GM18502 (cell line): Measurements from ENCODE around the gene DR1.
"Not testable (repeated sequence)": the region's sequence is repeated elsewhere in the genome, so short reads cannot be mapped to it uniquely, and the experiment has no call there.

Experiments used
- ATAC-seq: cut with Tn5 transposase; IDR thresholded peaks from one replicate; pipeline ENCODE4 v1.9.1; 2021; ENCODE audit warnings: mild to moderate bottlenecking; ENCODE audit not compliant: unreplicated experiment, poor library complexity

DR1 gene

DNA sequence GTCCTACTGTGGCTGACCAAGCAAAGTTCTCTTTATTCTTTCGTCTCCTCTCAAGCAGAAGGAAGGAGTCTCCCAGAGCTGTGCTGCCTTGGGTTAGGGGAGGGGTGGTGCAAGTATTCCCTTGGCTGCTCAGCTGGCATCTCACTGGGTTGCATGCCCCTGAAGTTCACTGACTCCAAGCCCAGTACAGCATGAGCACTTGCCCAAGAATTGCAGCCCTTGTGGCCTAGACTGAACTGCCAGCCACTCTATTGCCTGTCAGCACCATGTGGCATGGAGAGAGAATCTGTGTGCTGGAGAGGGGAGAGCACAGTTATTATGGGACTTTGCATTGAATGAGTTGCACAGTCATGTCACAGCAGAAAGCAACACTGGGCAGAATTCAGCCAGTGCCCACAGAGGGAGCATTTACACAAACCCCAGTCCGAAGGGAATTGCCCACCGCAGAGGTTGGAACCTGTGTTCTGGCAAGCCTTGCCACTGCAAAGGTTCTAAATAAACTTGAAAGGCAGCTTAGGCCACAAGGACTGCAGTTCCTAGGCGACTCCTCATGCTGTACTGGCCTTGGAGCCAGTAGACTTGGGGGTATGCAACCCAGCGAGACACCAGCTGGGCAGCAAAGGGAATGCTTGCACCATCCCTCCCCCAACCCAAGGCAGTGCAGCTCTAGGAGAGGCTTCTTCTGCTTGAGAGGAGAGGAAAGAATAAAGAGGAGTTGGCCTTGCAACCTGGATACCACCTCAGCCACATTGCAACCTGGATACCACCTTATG lies 28.8 kb downstream of the DR1 start:
- ATAC-seq, result no peak

DNA sequence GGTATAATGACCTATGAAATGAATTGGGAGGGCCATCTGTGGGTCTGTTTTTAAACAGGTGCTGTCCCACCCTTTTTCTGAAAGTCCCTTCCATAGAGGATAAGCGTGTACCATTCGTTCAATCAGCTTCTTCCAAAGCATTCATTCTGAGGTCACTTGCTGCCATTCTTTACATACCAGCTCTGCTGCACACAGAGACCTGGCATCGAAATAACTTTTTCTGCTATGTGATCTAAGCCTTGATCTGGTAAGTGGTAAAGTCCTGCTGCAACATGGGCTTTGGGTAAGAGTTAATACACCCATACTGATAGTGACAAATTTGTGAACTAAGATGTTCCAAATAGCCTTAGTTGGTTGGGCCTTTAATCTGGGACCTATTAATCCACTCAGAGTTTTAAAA lies 38.9 kb downstream of the DR1 start:
- no peak for ATAC-seq

DNA sequence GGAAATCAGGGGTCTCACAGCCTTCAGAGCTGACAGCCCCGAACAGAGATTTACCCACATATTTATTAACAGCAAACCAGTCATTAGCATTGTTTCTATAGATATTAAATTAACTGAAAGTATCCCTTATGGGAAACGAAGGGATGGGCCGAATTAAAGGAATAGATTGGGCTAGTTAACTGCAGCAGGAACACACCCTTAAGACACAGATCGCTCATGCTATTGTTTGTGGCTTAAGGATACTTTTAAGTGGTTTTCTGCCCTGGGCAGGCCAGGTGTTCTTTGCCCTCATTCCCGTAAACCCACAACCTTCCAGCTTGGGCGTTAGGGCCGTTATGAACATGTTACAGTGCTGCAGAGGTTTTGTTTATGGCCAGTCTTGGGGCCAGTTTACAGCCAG lies 40.6 kb downstream of the DR1 start:
- not testable (repeated sequence) for ATAC-seq

DNA sequence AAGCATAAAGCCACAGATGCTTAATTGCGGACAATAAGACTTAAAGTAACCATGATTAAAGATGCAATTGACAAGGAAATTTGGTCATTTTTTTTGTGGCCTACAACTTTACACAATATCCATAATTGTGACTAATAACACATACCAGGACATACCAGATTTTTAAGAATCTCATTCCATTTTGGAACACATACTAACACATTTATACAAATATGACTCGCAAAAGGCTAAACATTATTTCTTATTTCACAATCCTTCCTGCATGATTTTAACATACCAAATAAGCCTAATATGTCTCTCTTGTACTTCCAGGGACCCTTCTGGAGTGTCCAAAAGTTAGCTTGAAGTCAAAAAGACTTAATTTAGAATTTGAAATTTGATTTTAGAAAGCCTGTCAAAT lies 48.8 kb downstream of the DR1 start:
- ATAC-seq, result no peak

DNA sequence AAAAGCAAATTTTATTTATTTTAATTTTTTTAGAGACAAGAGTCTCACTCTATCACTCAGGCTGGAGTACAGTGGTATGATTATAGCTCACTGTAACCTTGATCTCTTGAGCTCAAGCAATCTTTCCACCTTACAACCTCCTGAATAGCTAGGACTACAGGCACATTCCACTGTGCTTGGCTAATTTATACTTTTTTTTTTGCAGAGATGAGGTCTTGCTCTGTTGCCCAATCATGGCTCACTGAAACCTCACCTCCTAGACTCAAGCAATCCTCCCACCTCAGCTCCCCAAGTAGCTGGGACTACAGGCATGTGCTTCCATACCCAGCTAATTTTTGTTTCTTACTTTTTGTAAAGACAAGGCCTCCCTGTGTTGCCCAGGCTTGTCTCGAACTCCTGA lies 49.5 kb downstream of the DR1 start:
- ATAC-seq, result no peak

DNA sequence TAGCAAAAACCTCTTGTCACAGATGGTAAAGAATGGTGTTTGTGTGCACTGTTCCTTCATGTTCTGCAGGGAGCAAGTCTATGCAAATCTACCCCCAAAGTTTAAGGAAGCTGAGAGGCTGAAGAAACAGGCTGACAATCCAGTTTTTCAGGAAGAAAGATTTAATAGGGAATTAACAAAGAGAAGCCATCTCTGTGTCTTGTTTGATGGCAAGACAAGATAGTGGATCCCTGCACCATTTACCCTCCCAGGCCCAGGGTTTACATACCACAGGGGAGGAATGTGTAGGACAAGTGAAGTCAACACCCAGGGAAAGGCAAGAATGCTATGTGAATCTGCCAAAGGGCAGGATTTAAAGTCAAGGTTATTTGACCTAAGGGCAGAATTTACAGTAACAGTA lies 54.1 kb downstream of the DR1 start:
- no peak for ATAC-seq

DNA sequence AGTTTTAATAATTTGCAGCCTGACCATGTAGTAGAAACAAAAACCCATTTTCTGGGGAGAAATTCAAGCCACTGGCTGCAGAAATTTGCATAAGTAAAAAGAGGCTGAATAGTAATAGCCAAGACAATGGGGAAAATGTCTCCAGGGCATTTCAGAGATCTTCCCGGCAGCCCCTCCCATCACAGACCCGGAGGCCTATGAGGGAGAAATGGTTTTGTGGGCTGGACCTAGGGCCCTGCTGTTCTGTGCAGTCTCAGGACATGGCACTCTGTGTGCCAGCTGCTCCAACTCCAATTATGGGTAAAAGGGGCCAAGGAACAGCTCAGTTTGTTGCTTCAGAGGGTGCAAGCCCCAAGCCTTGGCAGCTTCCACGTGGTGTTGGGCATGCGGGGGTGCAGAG lies 62.5 kb downstream of the DR1 start:
- ATAC-seq, result no peak

DNA sequence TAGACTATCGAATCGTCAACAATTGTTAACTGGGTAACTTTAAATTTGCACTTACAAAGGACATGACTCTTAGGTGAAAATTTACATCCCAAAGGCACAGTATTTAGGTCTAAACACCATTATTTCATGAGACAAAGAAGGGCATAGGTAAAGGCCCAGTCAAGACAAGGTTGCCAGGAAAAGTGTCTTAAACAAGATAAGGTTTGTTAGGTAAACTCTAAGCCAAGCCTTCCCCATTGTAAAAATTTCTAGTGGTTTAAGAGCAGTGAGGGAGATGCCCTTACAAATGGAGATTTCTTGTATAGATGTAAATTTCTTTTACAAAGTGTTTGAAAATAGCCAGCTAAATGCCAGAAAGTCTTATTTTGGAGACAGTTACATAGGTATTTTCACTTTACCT lies 65.3 kb downstream of the DR1 start:
- no peak for ATAC-seq

DNA sequence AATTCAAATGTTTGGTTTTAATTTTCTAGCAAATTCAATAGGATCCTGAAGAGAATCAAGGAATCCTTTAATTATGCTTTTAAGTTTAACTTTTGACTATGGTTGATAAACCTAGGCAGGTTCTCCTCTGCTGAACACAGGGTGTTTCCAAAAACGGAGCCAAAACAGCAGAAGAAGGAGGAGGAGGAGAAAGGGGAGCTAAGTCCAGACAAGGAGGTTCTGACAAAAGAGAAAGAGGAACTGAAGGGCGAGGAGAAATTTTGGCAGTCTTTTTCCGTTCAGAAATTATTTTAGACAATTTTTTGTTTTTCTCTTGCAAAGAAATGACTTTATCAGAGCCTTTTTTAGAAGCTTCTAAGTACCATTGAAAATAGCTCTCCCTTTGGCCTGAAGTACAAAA lies 69.0 kb downstream of the DR1 start:
- ATAC-seq, result no peak

DNA sequence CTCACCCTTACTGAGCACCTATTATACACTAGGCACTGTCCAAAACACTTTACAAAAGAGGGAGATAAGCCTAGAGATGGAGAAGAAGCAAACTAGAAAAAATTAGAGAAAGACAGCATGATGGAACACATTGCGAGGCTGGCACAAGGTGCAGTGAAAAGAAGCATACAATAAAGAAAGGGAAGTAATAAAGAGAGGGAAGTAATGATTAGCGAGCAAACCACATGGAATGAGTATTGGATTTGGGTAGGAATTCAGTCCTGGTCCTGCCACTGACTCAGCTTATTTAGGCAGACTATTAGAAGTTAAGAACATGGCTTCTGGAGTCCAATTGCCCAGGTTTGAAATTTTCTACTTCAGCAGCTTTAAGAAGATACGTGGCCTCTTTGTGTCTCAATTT lies 69.6 kb downstream of the DR1 start:
- ATAC-seq, result no peak

DNA sequence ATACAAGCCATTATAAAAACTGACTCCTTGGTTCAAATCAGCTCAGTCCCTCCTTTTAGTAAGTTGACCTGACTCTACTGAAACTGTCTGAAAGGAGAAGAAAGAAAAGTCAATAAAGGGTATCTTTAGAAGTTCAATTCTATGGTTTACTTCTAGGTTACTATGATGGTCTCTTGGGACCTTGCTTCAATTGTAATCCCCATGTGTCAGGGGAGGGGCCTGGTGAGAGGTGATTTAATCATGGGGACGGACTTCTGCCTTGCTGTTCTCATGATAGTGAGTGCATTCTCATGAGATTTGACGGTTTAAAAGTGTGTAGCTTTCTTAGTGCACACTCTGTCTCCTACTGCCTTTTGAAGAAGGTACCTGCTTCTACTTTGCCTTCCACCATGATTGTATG lies 70.5 kb downstream of the DR1 start:
- no peak for ATAC-seq
